GM21528 (cell line): Measurements from ENCODE around the gene HDHD5.

Experiments
- ATAC-seq: cut with Tn5 transposase; IDR thresholded peaks from one replicate; pipeline ENCODE4 v1.9.1; 2021; ENCODE audit warnings: mild to moderate bottlenecking, moderate library complexity; ENCODE audit not compliant: unreplicated experiment, low FRiP score

The HDHD5 gene

DNA sequence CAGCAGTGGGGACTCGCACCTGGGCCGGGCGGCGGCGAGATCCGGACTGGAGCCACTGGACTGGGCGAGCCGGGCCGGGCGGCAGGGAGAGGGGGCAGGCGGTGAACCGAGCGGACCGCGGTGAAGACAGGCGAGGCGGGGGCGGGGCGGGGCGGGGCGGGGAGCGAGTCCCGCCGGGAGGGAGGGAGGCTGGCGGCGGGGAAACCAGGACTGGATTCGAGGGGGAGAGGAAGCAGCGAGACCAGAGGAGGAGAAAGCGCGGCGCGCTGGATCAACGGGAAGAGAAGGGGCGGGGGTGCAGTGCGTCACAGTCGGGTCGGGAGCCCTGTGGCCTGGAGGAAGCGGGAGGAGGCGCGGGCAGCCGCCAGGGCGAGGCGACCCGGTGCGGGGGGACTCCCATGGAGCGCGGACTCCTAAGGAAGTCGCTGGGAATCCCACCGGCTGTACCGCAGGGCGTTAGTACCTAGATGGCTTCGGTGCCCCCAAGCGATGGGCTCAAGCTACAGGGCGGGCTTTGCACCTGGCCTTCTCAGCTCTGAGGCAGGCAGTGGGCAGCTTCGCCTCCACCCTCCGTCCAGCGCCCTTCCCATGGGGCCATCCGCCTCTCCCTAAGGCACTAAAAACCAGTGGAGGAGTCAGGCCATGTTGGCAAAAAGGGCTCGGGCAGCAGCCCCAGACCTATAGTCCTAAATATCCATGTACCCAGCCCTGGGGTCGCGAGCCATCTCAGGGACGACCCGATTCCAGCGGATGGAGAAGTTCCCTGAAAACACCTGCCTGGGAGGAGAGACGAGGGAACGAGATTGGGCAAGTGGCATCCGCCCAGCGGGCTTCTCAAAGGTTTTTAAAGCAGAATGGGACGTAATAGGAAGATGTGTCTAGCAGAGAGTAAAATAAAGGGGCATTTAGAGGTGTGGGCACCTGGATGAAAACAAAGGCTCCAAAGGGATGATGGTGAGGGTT is 37.6 kb downstream of the HDHD5 start, which contains the start of gene TMEM121B:
TMEM121B (minus strand) TSS at position 128 of the 963 bp plus-strand sequence. CDS start 233 bp downstream, outside the sequence.
- no peak for ATAC-seq

DNA sequence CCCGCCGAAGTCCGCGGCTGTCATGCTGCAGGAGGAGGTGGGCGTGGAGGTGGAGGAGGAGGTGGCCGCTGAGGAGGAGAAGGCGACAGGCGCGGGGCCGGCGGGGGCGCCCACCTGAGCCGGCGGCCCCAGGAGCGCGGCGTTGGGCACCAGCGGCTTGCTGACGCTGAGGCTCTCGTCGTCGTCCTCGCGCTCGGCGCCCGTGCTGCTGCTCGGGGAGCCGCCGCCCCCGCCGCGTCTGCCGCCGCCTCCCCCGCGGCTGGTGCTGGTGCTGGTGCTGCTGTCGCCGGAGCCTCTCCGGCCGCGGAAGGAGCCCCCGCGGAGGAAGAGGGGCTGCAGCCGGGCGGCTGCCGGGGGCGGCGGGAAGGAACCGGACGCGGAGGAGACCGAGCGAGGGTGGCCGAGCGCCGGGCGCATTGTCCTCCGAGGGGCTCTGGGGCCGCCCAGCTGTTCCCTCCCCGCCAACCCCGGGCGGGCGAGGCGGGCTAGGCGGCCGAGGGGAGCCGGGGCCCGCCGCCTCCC is 38.3 kb downstream of the HDHD5 start:
- no peak for ATAC-seq

DNA sequence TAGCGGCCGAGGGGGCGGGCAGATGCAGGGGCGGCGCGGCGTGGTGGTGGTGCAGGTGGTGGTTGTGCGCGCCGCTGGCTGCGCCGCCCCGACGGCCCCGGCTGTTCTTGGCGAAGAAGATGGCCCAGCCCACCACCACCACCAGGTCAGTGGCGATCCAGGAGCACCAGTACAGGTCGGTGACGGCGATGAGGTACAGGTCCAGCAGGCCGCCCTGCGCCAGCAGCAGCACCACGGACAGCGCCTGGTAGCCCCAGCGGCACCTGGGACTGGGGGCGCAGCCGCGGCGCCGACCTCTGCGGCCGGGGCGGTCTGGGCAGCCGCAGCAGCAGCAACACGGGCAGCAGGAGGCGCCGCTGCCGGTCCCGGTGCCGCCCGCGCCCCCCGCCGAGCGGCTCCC is 38.8 kb downstream of the HDHD5 start:
- no peak for ATAC-seq

DNA sequence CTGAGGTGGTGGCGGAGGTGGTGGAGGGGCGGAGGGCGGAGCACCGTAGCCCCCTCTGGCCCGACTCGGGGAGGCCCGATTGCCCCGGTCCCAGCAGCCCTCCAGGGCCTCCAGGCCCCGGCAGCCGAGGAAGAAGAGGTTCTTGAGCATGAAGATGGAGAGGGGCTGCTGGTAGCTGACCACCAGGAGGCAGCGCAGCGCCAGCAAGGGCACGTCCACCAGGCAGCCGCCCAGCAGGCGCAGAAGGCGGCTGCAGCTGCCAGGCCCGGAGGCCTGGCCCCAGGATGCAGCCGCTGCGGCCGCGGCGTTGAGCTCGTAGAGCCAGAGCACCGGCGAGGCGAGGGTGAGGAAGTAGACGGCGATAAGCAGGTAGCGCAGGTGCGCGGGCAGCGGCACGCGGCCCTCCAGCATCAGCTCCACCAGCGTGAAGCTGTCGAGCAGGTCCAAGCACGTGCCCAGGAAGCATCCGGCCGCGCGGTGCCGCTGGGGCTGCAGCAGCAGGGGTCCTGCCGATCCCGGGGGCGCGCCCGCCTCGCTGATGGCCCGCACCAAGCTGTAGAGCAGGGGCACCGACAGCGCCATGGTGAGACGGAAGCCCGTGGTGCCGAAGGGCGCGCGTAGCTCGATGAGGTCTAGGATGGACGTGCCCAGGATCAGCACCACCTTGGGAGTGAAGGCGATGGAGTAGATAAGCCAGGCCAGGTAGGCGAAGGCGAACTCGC is 39.4 kb downstream of the HDHD5 start:
- ATAC-seq: no peak

GRCh38 chr22:17118342-17118741 is 40.7 kb downstream of the HDHD5 start:
- no peak for ATAC-seq

DNA sequence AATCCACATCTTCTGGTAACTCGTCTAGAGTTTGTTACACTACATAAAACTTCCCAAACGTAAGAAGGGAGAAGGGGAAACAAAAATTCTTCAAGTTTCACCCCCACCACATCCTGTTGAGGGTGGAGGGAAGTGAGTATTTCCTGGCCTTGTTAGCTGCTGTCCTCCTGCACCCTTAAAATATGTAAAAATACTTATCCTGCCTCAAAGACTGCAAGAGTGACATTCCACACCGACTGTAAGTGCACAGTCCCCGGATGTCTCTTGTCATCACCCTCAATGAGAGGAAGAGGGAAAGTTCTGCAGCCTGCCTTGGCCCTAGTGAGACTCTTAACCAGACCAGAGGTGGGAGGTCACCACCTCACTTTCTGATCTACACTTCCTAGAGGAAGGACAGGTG is 41.2 kb downstream of the HDHD5 start:
- ATAC-seq: no peak

DNA sequence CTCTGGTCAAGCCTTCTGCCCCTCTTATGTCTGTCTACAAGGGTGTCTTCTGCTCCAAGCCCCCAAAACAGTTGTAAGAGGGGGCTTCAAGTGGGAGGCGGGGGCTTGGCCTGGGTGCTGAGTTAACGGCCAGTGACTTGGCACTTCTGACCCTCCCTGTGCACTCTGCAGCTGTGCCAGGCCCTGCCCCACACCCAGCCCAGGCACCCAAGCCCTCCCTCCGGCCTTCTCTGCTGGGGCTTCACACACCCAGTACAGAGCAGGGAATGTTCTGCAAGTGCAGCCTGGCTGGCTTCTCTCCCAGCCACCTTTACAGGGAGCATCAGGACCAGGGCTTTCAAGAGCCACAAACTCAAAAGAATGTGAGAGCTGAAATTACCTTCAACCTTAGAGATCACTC is 41.7 kb downstream of the HDHD5 start:
- no peak for ATAC-seq

DNA sequence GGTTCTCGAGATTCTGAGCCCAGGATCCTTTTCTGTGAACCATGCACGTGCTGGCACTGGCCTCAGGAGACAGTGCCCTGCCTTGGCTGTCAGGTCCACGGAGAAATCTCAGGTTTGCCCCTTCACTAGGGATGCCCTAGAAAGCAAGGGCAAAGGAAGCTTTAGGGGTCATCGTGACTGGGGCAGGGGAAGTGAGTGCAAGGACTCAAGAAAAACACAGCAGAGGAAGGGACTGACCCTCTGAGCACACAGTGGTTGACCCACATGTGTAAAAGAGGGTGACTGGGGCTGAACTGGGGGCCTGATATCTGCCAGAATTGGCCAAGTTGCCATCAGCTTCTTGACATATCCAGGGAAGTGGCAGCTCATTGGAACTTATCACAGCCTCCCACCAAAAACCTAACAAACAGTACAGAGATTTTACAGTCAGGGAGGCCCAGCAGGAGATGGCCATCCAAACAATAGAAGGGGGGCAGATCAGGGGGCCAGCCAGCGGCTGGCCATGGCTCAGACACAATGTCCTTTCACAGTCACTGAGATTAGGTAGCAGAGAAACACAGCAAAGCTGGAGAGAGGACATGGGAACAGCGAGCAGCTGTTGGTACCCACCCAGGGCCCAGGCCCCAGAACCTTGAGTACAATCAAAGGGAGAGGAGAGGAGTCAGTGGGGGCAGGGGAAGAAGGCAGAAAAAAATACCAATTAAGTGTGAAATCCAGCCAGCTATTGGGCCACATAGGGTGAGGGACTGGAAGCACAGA is 42.3 kb downstream of the HDHD5 start:
- no peak for ATAC-seq

DNA sequence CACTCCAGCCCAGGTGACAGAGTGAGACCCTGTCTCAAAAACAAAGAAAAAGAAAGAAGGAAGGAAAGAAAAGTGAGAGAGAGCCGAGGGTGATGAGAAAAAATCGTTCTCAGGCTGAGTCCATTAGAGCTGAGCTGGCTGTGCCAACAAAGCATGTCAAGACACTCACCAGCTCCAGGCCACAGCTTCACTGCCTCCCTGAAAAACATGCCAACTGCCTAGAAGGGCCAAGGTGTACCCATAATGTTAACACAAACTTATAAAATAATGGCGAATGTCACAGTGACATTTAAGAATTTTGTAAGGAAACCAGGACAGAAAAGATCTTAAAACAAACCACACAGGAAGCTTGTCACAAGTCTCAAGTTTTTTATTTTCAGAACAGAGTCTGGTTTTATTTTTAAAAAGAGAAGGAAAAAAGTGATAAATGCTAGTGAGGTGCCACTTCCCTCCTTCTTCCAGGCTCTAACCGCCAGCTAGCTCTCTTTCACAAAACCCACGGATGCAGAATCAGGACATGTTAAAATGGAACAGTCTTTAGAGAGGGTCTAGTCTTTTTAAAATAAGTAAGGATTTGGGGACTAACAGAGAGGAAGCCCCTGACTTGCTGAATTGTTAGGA is 43.0 kb downstream of the HDHD5 start:
- no peak for ATAC-seq

DNA sequence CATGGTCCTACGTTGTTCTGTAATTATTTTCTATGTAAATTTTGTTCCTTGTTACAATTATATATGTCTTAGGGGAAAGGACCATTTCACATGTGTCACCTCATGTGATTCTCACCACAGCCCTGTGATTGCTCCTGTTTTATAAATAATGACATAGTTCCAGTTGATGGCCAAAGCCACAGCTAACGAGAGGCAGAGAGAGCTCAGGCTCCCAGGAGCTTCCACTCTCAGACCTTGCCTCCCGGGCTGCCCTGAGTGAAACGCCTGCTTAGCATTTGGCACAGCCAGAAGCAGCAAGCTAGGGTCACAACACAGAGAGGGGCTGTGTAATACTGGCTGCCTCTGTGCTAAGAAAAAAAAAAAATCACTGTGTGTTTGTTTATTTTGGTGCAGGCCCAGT is 43.8 kb downstream of the HDHD5 start:
- ATAC-seq: no peak

- no peak for ATAC-seq
Measured at GRCh38 chr22:17114898-17115235, 44.2 kb downstream of the HDHD5 start.

GRCh38 chr22:17114173-17114897 is 44.7 kb downstream of the HDHD5 start:
- ATAC-seq: no peak

DNA sequence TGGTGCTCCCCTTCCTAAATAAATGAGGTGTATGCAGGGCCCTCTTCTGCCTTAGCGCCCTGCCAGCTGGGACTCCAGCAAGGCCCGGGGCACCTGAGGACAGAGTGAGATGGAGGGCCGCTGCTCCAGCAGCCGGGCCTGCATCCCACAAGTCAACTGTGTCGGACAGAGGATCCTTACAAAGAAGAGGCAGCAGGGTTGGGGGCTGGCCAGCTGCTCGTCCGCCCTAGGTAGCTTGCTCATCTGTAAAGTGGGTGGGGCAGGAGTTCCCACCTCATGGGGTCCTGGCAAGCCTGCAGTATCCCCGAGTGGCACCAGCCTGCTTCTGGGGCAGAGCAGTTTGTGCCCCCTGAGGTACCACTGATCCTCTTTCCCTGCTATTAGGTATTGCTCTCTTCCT is 45.5 kb downstream of the HDHD5 start:
- ATAC-seq: no peak

DNA sequence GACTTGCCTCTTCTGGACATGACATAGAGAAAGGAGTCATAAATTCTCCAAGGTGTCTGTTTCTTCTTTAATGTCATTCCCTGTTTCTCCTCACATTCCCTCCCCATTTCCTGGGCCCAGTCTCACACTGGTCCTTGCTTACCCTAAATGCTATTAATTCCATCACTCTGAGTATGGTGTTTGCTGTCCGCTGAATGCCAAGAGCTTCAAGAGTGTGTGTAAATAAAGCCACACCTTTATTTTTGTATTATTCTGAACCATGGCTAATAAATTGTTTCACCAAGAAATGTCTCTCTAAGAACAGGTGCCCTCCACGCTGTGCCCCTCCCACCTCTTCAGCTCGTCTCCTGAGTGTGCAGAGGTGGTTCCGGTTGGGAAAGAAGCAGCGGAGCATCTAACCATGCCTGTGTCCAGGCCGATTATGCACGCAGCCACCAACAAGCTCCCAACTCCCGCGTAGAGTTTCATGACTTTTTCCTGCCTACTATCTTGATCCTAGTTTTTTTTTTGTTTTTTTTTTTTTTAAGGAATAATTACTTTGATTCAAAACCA is 46.5 kb downstream of the HDHD5 start:
- ATAC-seq: no peak

DNA sequence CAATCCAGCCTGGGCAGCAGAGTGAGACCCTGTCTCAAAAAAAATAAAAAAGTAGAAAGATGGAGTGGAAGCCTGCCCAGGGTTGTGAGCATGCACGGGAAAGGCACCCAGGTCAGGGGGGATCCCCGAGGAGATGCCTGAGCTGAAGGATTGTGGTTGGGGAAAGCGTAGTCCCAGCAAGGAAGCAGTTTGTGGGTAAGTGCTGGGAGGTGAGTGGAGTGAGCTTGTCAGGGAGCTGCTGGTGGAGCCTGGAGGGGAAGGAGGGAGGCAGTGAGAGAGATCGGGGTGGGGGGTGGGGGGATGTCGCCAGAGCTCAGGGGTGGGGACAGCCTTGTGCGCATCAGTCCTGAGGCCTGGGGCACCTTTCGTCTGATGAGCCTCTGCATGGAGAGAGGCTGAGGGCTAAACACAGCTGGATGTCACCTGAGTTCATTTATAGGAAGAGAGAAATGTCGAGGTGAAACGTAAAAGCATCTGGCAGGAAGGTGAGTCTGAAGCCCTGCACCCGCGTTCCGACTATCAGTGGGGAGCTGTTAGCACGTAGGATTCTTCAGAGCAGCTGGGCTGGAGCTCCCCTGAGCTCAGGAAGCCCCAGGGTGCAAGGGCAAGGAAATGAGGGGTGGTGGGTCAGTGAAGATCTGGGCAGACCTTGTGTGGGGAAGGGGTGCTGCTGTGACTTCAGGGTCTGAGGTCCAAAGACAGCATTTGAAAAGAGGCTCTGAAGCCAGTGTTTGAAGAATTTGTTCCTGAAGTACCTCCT is 48.1 kb downstream of the HDHD5 start:
- ATAC-seq: no peak

GRCh38 chr22:17109976-17110375 is 49.1 kb downstream of the HDHD5 start:
- no peak for ATAC-seq

- no peak for ATAC-seq
Measured at GRCh38 chr22:17109113-17109865, 49.8 kb downstream of the HDHD5 start.
